Activated CD4-positive, alpha-beta memory T cell treated with anti-CD3 and anti-CD28 coated beads, Interleukin-2, amount 10 ng/mL, durations not matched to agents 7 days and 5 days (primary cell): ENCODE measurements around the gene OTUD3. TPM values are rescaled to one million over a fixed set of nuclear protein-coding genes. Genes with fewer than 3 reads are reported as not detected.
"Not testable (repeated sequence)": the region's sequence is repeated elsewhere in the genome, so short reads cannot be mapped to it uniquely, and the experiment has no call there.

ENCODE experiments used
- CTCF ChIA-PET: fragments of 350-600 bp; sonication (Branson Sonifier 250); formaldehyde crosslinking; loops from one replicate; lab custom pipeline; 2021; ENCODE audit warnings: antibody characterized with exemption, inconsistent platforms; lab: Charles Lee
- POLR2A ChIA-PET: fragments of 350-600 bp; sonication (Branson Sonifier 250); formaldehyde crosslinking; loops from one replicate; lab custom pipeline; 2021; ENCODE audit warnings: antibody characterized with exemption; lab: Charles Lee
- DNase-seq: peaks from one replicate; pipeline ENCODE4 v3.0.0-alpha.2; 2020
- H3K27ac Mint-ChIP-seq: one replicate; pipeline ENCODE4 v1.8.0; 2021; ENCODE audit warnings: mild to moderate bottlenecking, mixed read lengths
- H3K27me3 Mint-ChIP-seq: one replicate; pipeline ENCODE4 v1.8.0; 2021; ENCODE audit warnings: mixed read lengths
- H3K36me3 Mint-ChIP-seq: one replicate; pipeline ENCODE4 v1.8.0; 2021; ENCODE audit warnings: low read depth, mixed read lengths
- H3K4me1 Mint-ChIP-seq: one replicate; pipeline ENCODE4 v1.8.0; 2021; ENCODE audit warnings: mixed read lengths
- H3K4me3 Mint-ChIP-seq: one replicate; pipeline ENCODE4 v1.8.0; 2021; ENCODE audit warnings: mild to moderate bottlenecking, mixed read lengths
- H3K9me3 Mint-ChIP-seq: one replicate; pipeline ENCODE4 v1.8.0; 2021; ENCODE audit warnings: mixed read lengths
- total RNA-seq, 2 experiments: library from RNA; stranded (reverse); gene quantifications; one replicate each; pipeline ENCODE4 v1.2.3, GENCODE V29; 2021

Gene OTUD3
- total RNA-seq, 2 experiments from 2014 or later, result 6.7 to 7.6 TPM

- no peak for DNase-seq
- ChIA-PET CTCF (interaction anchor here (0.9 kb wide), 1 partner anchor 41 kb away, joined by 3 read pairs; no protein-coding TSS in a partner anchor), POLR2A (no interaction called here)
- Mint-ChIP-seq H3K27me3 (peaks cover 27% of the 10 kb centered on the region), H3K36me3 (no peaks in the 10 kb centered on the region), H3K9me3 (peaks cover 3% of the 10 kb centered on the region), H3K4me3 (no peak overlapping the region), H3K4me1 (peaks cover 2% of the 10 kb centered on the region), H3K27ac (no peak overlapping the region)
These were observed 4.9 kb upstream of the OTUD3 start for GRCh38 chr1:19877181-19877750.

GRCh38 chr1:19877821-19878636 is 4.2 kb upstream of the OTUD3 start:
- Mint-ChIP-seq H3K27ac (no peak overlapping the region), H3K4me1 (peaks cover 5% of the 10 kb centered on the region), H3K9me3 (peaks cover 3% of the 10 kb centered on the region), H3K36me3 (no peaks in the 10 kb centered on the region), H3K4me3 (no peak overlapping the region), H3K27me3 (peaks cover 25% of the 10 kb centered on the region)
- ChIA-PET CTCF (interaction anchor here (0.9 kb wide), 1 partner anchor 40 kb away, joined by 3 read pairs; no protein-coding TSS in a partner anchor), POLR2A (no interaction called here)
- DNase-seq, result no peak

GRCh38 chr1:19878637-19878985 is 3.6 kb upstream of the OTUD3 start:
- Mint-ChIP-seq H3K4me3 (no peak overlapping the region), H3K36me3 (no peaks in the 10 kb centered on the region), H3K4me1 (peaks cover 11% of the 10 kb centered on the region), H3K27ac (no peak overlapping the region), H3K27me3 (peaks cover 23% of the 10 kb centered on the region), H3K9me3 (peaks cover 3% of the 10 kb centered on the region)
- POLR2A ChIA-PET, result no interaction called here
- CTCF ChIA-PET, result no interaction called here
- DNase-seq, result no peak

- H3K27ac Mint-ChIP-seq, result no peak overlapping the region
- DNase-seq, result no peak
- H3K9me3 Mint-ChIP-seq, result peaks cover 3% of the 10 kb centered on the region
- H3K27me3 Mint-ChIP-seq, result peaks cover 23% of the 10 kb centered on the region
- no peaks in the 10 kb centered on the region for H3K36me3 Mint-ChIP-seq
- ChIA-PET POLR2A (no interaction called here), CTCF (no interaction called here)
- H3K4me3 Mint-ChIP-seq, result no peak overlapping the region
- peaks cover 17% of the 10 kb centered on the region for H3K4me1 Mint-ChIP-seq
These were observed 3.0 kb upstream of the OTUD3 start for GRCh38 chr1:19879227-19879626.

- CTCF ChIA-PET, result interaction anchor here (1.4 kb wide), 1 partner anchor 10 kb away, joined by 6 read pairs; no protein-coding TSS in a partner anchor
- no peak for DNase-seq
- Mint-ChIP-seq H3K36me3 (no peaks in the 10 kb centered on the region), H3K4me1 (peaks cover 21% of the 10 kb centered on the region), H3K4me3 (no peak overlapping the region), H3K27ac (no peak overlapping the region), H3K27me3 (peaks cover 22% of the 10 kb centered on the region), H3K9me3 (peaks cover 3% of the 10 kb centered on the region)
- POLR2A ChIA-PET, result no interaction called here
These were observed 2.5 kb upstream of the OTUD3 start for GRCh38 chr1:19879661-19880060.

GRCh38 chr1:19880841-19881240 is 1.4 kb upstream of the OTUD3 start:
- CTCF ChIA-PET, result interaction anchor here (1.4 to 3.9 kb wide), 2 partner anchors 8 to 272 kb away, joined by 6 to 20 read pairs; no protein-coding TSS in a partner anchor
- H3K9me3 Mint-ChIP-seq, DNase-seq, H3K27ac Mint-ChIP-seq, H3K4me3 Mint-ChIP-seq, POLR2A ChIA-PET, H3K36me3 Mint-ChIP-seq: not testable (repeated sequence)
- Mint-ChIP-seq H3K27me3 (peaks cover 18% of the 10 kb centered on the region), H3K4me1 (peaks cover 27% of the 10 kb centered on the region)

GRCh38 chr1:19884312-19884711 is 2.1 kb downstream of the OTUD3 start:
- CTCF ChIA-PET, result no interaction called here
- peaks cover 3% of the 10 kb centered on the region for H3K9me3 Mint-ChIP-seq
- H3K27ac Mint-ChIP-seq, result no peak overlapping the region
- H3K4me1 Mint-ChIP-seq, result peaks cover 30% of the 10 kb centered on the region
- H3K4me3 Mint-ChIP-seq, result no peak overlapping the region
- H3K27me3 Mint-ChIP-seq, result peaks cover 3% of the 10 kb centered on the region
- no peaks in the 10 kb centered on the region for H3K36me3 Mint-ChIP-seq
- no peak for DNase-seq
- POLR2A ChIA-PET, result no interaction called here

- no peak overlapping the region for H3K27ac Mint-ChIP-seq
- no peak for DNase-seq
- POLR2A ChIA-PET, result no interaction called here
- H3K4me1 Mint-ChIP-seq, result peaks cover 30% of the 10 kb centered on the region
- H3K27me3 Mint-ChIP-seq, result no peaks in the 10 kb centered on the region
- H3K9me3 Mint-ChIP-seq, result peaks cover 2% of the 10 kb centered on the region
- H3K4me3 Mint-ChIP-seq, result no peak overlapping the region
- CTCF ChIA-PET, result no interaction called here
- no peaks in the 10 kb centered on the region for H3K36me3 Mint-ChIP-seq
These were observed 3.6 kb downstream of the OTUD3 start for GRCh38 chr1:19885821-19886220.

GRCh38 chr1:19888112-19888511 is 5.9 kb downstream of the OTUD3 start:
- Mint-ChIP-seq H3K4me1 (peaks cover 24% of the 10 kb centered on the region), H3K27me3 (no peaks in the 10 kb centered on the region), H3K27ac (no peak overlapping the region), H3K36me3 (peaks cover 16% of the 10 kb centered on the region), H3K4me3 (no peak overlapping the region), H3K9me3 (no peaks in the 10 kb centered on the region)
- no peak for DNase-seq
- ChIA-PET CTCF (no interaction called here), POLR2A (no interaction called here)

- Mint-ChIP-seq H3K4me1 (peaks cover 9% of the 10 kb centered on the region), H3K36me3 (peaks cover 26% of the 10 kb centered on the region), H3K27ac (no peak overlapping the region), H3K9me3 (no peaks in the 10 kb centered on the region), H3K4me3 (no peak overlapping the region), H3K27me3 (no peaks in the 10 kb centered on the region)
- no peak for DNase-seq
- CTCF ChIA-PET, result interaction anchor here (1.8 kb wide), 1 partner anchor 9 kb away, joined by 6 read pairs; no protein-coding TSS in a partner anchor
- POLR2A ChIA-PET, result interaction anchor here (0.6 kb wide), 1 partner anchor 497 kb away, joined by 4 read pairs; no protein-coding TSS in a partner anchor
These were observed 7.5 kb downstream of the OTUD3 start for GRCh38 chr1:19889656-19890055.

GRCh38 chr1:19892129-19892528 is 9.9 kb downstream of the OTUD3 start:
- no peaks in the 10 kb centered on the region for H3K9me3 Mint-ChIP-seq
- DNase-seq, result no peak
- H3K27me3 Mint-ChIP-seq, result no peaks in the 10 kb centered on the region
- peaks cover 36% of the 10 kb centered on the region for H3K36me3 Mint-ChIP-seq
- POLR2A ChIA-PET, result no interaction called here
- H3K27ac Mint-ChIP-seq, result no peak overlapping the region
- CTCF ChIA-PET, result interaction anchor here (1.4 kb wide), 1 partner anchor 10 kb away, joined by 5 read pairs; the partner anchor contains the start of gene OTUD3
- H3K4me3 Mint-ChIP-seq, result no peak overlapping the region
- H3K4me1 Mint-ChIP-seq, result peaks cover 2% of the 10 kb centered on the region

- H3K4me1 Mint-ChIP-seq, result peaks cover 2% of the 10 kb centered on the region
- H3K9me3 Mint-ChIP-seq, result no peaks in the 10 kb centered on the region
- no peak overlapping the region for H3K27ac Mint-ChIP-seq
- no peak for DNase-seq
- H3K27me3 Mint-ChIP-seq, result no peaks in the 10 kb centered on the region
- POLR2A ChIA-PET, result no interaction called here
- peaks cover 40% of the 10 kb centered on the region for H3K36me3 Mint-ChIP-seq
- CTCF ChIA-PET, result interaction anchor here (1.4 kb wide), 1 partner anchor 10 kb away, joined by 5 read pairs; the partner anchor contains the start of gene OTUD3
- no peak overlapping the region for H3K4me3 Mint-ChIP-seq
These were observed 10.5 kb downstream of the OTUD3 start for GRCh38 chr1:19892628-19893168.

GRCh38 chr1:19893687-19894086 is 11.5 kb downstream of the OTUD3 start:
- Mint-ChIP-seq H3K27me3 (no peaks in the 10 kb centered on the region), H3K9me3 (no peaks in the 10 kb centered on the region), H3K36me3 (peaks cover 41% of the 10 kb centered on the region), H3K4me3 (no peak overlapping the region), H3K4me1 (no peaks in the 10 kb centered on the region), H3K27ac (no peak overlapping the region)
- POLR2A ChIA-PET, result no interaction called here
- CTCF ChIA-PET, result interaction anchor here (1.0 to 1.8 kb wide), 3 partner anchors 11 to 231 kb away, joined by 3 to 5 read pairs (median 5); partner anchors contain the start of gene OTUD3
- no peak for DNase-seq
